GM15510 (cell line): ENCODE data around the gene MMS22L.

Experiments used
- POLR2A ChIP-seq: IDR thresholded peaks from 3 replicates; pipeline ENCODE4 v1.6.1; 2011; ENCODE audit warnings: borderline replicate concordance; ENCODE audit not compliant: insufficient read length; ENCODE audit errors: extremely low read depth

MMS22L gene

GRCh38 chr6:97198046-97198565 lies 84.9 kb downstream of the MMS22L start:
- no peak for TF ChIP-seq POLR2A

GRCh38 chr6:97195117-97195516 lies 87.9 kb downstream of the MMS22L start:
- TF ChIP-seq POLR2A = no peak

DNA sequence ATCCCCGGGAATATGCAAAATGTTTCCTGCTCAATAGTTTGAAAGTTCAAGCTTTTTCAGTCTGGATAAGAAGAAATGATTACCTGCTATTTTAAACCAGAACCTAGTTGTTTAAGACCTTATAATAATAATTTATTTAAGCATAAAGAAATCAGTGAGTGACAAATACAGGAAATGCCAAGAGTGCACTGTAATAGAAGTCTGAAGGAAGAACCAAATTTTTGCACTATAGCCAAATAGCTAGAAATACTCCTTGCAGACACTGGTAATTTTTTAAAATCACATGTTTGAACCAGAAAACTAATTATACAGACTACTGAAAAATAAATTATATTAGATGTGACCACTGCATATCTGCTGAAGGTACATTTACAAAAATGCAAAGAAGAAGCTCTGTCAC lies 93.2 kb downstream of the MMS22L start:
- no peak for TF ChIP-seq POLR2A

- no peak for TF ChIP-seq POLR2A
Observed at GRCh38 chr6:97187951-97188350, 95.1 kb downstream of the MMS22L start.

- TF ChIP-seq POLR2A = no peak
Observed at GRCh38 chr6:97186416-97186999, 96.5 kb downstream of the MMS22L start.

- no peak for TF ChIP-seq POLR2A
Observed at GRCh38 chr6:97177905-97178304, 105.1 kb downstream of the MMS22L start.

- TF ChIP-seq POLR2A = no peak
Observed at GRCh38 chr6:97176468-97176867, 106.5 kb downstream of the MMS22L start.

DNA sequence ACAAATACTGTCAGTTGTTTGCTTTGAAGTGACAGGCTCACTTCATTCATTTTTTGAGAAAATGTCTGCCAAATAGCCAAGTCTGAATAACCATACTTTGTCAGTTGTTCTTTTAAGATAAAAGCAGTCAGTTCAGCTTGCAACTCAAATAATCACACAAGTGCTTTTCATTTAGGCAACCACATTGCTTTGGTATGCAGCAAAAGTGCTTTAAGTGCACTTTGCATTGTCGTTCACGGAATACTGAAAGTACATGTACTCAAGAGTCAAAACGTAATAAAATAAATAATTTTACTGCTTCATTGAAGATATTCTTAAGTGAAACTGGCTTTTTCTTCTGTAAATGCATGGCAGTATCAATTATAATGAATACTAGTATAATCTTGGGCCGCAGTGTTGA lies 107.2 kb downstream of the MMS22L start:
- TF ChIP-seq POLR2A = no peak

GRCh38 chr6:97174471-97174870 lies 108.5 kb downstream of the MMS22L start:
- no peak for TF ChIP-seq POLR2A

DNA sequence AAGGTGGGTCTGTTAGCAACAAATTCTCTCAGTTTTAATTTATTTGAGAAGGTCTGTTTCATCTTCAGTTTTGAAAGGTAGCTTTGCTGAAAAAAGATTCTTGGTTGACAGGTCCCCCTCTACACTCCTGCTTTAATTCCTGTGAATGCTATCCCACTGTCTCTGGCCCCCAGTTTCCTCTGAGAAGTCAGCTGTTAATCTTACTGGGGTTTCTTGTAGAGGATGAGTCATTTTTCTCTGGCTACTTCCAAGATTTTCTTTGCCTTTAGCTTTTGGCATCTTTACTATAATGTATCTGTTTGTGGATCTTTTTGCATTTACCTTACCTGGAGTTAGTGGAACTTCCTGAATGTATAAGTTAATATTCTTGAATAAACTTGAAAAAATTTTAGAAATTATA lies 122.7 kb downstream of the MMS22L start:
- TF ChIP-seq POLR2A = no peak

DNA sequence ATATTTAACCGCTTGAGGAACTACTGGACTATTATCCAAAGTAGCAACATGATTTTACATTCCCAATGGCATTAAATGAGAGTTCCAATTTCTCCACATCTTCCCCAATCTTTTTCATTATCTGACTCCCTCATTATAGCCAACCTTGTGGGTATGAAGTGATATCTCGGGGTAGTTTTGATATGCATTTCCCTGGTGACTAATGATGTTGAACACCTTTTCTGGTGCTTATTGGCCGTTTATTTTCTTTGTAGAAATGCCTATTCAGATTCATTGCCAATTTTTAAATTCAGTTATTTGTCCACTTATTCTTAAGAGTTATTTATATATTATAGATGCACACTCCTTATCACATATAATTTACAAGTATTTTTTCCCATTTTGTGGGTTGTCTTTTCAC lies 129.0 kb downstream of the MMS22L start:
- no peak for TF ChIP-seq POLR2A

DNA sequence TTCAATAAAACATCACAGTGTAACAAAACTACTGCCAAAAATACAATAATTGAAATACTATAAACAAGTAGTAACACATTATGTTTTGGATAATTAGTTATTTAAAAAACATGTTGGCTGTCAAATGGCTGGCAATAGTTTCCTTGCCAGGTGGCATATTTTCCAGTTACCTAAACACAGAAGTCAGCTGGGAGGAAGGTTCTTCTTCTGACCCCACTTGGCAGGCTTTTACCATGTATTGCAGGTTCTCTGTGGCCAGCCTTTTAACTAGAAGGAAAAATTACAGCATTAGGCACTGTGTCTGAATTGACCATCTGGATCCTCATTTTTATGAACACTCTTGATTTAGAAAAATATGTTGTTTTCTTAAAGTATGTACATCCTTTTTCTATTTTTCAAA lies 131.4 kb downstream of the MMS22L start:
- no peak for TF ChIP-seq POLR2A

- no peak for TF ChIP-seq POLR2A
Observed at GRCh38 chr6:97150932-97151331, 132.1 kb downstream of the MMS22L start.

GRCh38 chr6:97147421-97147820 lies 135.6 kb downstream of the MMS22L start:
- no peak for TF ChIP-seq POLR2A

GRCh38 chr6:97145691-97146090 lies 137.3 kb downstream of the MMS22L start:
- TF ChIP-seq POLR2A = no peak

DNA sequence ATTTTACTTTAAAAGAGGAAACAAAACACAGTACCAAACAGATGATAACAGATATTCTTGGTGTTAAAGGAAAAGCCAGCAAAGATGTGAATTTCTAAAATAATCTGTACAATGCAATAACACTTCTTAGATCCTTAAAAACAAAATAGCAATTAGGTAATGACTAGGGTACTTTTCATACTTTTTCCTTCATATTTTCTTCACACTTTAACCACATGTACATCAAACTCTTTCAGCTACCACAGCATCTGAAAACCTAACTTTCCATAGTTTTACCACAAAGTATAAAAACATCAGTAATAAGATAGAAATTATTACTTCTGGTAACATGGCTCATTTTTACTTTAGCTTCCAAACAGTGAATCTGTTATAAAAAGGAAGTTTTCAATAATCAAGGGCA lies 141.3 kb downstream of the MMS22L start:
- no peak for TF ChIP-seq POLR2A

DNA sequence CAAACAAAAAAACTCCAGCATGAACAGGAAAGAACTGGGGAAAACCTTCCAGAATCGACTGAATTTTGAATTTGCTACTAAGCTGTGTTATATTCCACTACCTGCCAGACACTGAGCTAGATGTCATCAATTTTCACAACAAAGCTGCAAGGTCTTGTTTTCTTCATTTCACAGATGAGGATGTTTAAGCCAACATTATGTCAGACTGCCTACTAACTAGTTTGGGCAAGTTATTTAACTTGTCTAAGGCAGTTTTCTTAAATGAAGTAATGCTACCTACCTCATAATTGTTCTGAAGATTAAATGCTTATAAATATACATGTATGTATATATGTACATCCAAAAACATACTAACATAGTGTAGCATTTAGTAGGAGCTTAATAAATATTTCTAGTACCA lies 144.4 kb downstream of the MMS22L start:
- TF ChIP-seq POLR2A = no peak
